GM21515 (cell line): ENCODE measurements around the gene SORCS2.

Source experiments
- ATAC-seq: cut with Tn5 transposase; IDR thresholded peaks from one replicate; pipeline ENCODE4 v1.9.1; 2021; ENCODE audit not compliant: unreplicated experiment

The SORCS2 gene

DNA sequence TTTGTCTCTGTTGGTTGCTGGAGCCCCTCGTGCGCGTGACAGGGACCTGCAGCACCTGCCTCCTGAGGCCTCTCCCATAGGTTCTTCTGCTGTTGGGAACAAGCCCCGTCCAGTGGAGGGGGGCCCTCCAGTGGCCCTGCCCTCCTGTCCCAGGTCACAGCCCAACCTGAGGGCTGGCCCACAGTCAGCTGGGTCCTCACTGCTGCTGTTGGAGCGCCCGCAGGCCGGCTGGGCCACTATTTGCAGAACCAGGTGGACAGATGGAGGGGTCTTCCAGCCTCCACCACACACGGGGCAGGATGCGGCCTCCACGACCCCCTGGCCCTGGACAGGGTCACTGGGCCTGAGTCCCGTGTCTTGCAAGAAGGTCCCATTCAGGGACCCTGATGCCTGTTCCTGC is 293.8 kb downstream of the SORCS2 start:
- no peak for ATAC-seq

DNA sequence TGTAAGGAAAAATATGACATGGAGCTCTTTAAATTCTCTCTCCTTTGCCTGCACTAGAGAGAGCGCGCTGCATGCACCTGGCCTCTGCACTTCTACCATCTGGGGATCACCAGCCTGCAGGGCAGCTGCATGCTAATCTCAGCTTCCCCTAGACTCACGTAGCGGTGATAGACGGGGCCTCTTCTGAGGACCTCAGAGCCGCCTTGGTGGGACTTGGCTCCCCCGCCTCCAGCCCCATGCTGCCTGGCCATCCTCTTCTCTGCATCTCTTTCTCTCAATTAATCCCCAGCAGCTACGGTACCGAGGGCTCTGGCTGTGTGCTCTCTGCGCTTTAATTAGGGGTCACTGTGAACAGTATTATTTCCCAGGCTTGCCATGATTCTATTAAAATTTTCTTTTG is 295.2 kb downstream of the SORCS2 start:
- ATAC-seq: no peak

DNA sequence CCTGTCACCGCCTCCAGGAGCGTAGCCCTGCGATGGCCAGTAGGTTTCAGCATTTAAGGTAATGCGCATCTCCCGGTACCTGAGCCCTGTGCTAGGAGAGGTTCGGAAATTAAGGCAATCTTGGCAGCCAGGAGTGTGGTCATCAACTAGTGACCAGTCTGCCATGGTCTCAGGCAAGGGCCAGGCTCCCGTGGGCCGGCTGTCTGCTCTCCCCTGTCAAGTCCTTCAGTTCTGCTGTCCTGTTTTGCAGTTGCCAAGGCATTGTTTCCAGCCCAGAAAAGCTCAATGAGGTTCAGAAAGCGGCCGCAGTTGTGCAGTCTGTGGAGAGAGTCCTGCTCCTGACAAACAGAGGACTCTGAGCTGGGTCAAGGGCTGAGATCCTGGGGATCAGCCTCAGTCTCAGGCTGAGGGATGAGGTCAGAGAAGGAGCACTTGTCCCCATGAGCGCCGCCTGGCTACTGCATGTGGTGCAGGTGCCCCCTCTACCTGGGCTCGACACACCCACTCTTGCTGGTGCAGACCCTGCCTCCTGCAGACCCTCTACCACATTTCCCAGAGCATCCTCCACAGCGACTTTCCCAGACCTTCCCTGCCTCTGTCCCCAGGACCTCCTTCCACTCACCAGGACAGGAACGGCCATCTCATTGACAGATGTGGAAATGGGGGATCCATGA is 295.8 kb downstream of the SORCS2 start:
- ATAC-seq: no peak

GRCh38 chr4:7491915-7492314 is 299.6 kb downstream of the SORCS2 start:
- no peak for ATAC-seq

GRCh38 chr4:7498446-7499200 is 306.3 kb downstream of the SORCS2 start:
- no peak for ATAC-seq

- ATAC-seq: no peak
Observed at GRCh38 chr4:7499661-7500060, 307.3 kb downstream of the SORCS2 start.

- no peak for ATAC-seq
Observed at GRCh38 chr4:7500404-7500803, 308.1 kb downstream of the SORCS2 start.

- ATAC-seq: no peak
Observed at GRCh38 chr4:7501314-7501713, 309.0 kb downstream of the SORCS2 start.

GRCh38 chr4:7501873-7502272 is 309.5 kb downstream of the SORCS2 start:
- ATAC-seq: no peak

DNA sequence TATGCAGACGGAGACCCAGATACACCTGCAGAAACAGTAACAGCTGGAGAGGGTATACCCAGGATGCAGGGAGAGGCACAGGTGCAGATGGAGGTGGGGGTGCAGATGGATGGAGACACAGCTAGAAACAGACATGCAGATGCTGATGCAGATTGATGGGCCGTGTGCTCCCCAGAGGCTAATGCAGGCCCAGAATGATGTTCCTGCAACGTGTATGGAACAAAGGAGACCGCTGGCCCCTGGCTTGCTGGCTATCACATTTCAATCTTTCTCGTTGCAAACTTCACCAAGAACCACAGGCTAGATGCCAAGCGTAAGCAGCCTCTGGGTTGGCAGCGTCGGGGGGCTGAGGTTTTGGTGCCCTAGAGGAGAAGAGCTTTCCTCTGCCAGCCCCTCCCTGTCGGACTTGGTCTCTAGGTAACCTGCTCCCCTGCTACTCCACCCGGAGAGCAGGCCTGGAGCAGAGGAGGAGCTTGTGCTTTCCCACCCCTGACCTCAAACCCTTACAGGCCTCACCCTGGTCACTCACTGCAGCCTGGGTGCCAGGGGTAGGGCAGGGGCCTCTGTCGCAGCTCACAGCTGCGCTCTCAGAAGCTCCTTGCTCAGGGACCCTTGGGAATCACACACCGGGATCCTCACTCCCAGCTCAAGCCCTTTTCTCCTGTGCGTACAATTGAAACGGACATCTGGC is 311.4 kb downstream of the SORCS2 start:
- no peak for ATAC-seq

DNA sequence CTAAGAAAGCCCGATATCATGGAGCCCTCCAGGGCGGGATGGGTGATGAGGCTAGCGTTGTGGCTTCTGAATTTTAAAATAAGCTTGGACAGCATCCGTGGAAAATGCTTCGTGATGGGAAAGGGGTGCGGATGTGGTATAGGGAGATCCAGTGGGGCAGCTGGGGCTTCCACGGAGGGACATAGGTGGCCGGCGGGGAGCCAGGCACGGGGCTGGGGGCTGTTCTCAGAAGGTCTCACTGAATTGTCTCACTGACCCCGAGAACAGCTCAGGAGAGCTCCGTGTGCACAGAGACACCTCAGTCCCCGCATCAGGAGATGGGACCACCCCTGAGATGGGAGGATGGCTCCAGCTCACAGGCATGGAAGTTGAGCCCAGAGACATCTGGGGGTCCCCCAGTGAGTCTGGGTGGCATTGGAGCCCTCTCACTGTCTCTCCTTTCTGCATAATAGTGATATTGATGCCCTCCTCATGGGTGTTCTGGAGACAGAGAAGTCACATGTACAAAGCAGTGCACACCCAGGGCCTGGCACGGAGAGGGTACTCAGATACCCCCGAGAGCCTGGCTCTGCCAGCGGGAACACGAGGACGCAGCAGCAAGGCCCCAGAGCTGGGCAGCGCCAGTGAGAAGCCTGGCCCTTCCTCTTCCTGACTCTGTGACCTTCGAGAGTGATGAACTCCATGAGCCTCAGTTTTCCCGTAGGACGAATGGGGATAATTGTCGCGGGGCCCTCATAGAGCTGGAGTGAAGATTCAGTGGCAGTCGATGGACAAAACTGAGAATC is 313.0 kb downstream of the SORCS2 start:
- ATAC-seq: no peak

- ATAC-seq: no peak
Observed at GRCh38 chr4:7506119-7506518, 313.8 kb downstream of the SORCS2 start.

GRCh38 chr4:7506572-7506971 is 314.2 kb downstream of the SORCS2 start:
- ATAC-seq: no peak

DNA sequence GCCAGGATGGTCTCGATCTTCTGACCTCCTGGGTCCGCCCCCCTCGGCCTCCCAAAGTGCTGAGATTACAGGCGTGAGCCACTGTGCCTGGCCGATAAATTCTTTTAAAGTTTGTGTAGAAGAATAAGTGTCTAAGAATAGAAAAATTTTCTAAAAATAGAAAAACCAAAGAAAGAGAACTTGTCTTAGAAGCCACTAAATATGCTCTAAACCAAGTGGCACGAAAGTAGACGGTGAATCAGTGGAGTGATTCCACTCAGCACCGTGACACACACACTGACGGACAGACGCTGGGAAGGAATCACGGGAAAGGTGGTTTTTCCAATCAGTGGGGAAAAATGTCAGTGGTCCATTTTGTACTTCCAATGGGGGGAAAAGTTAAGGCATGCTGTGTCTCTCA is 315.0 kb downstream of the SORCS2 start:
- ATAC-seq: no peak

DNA sequence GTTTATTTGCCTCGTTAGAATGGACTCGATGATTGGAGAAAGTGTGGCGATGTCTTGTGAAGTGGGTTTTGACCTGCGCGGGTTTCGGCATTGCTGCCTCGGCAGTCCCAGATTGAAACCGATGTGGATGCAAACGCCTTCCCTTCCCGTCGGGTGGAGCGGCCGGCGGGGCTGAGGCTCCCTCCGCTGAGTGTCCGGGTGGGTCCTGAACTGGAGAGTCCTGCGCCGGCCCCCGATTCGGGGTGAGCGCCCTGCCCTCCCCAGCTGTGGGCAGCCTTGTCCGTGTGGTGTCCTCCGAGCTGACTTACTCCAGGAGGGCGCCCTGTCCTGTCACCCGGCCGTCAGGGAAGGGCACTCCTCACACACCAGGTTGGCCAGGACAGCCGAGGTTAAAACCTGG is 317.7 kb downstream of the SORCS2 start:
- ATAC-seq: no peak

- ATAC-seq: no peak
Observed at GRCh38 chr4:7510538-7510937, 318.2 kb downstream of the SORCS2 start.

DNA sequence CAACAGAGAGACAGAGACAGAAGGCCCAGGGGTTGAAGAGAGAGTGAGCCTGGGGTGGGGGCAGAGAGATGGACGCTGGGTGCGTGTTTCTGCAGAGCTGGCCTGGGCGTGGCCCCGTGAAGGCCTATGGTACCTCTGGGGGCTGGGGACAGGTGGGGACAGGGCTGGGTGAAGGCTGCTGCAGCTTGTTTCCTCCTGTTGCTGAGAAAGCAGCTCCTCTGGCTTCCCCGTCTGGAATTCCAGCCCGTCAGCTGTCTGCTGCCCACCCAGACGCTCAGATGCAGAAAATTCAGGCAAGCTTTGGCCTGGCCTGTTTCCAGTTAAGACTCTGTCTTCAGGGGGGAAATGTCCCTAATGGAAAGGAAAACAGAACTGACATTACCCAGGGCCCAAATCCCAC is 319.2 kb downstream of the SORCS2 start:
- ATAC-seq: no peak

GRCh38 chr4:7512428-7512827 is 320.1 kb downstream of the SORCS2 start:
- ATAC-seq: no peak

DNA sequence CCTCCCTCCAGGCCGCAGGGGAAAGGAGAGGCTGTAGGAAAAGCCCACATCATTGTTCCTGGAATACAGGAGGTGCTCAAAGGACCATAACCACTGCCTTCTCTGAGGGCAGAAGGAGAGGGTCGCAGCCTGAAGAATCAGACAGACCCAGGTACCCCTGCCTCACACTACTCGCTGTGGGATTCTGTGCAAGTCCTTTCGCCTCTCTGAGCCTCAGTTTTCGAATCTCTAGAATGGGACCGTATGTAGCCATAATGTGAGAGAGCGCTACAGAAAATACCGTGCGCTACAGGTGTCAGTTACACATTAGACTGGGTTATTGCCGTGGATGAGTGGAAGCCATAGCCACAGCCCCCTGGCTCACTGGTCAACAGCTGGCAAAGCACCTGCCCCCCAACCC is 320.6 kb downstream of the SORCS2 start:
- no peak for ATAC-seq

GRCh38 chr4:7513671-7514070 is 321.3 kb downstream of the SORCS2 start:
- no peak for ATAC-seq

DNA sequence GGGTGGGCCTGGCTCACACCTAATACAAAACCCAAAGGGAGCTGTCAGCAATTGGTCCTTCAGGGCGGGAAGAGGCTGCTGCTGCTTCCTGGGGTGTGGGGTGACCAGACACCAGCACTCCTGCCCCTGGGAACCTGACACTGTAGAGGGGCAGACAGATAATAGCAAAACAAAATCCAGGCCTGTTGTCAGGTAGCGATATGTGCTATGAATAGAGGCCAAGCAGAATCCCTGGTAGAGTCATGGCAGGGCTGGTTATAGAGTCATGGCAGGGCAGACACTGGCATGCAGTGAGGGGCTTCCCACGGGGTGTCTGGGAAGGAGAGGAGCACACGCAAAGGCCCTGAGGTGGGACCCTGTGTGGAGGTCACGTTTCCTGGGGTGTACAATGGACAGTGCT is 321.9 kb downstream of the SORCS2 start:
- no peak for ATAC-seq
